ENCODE data around the gene ABCA4.

The ABCA4 gene

GRCh38 chr1:94121411-94121821 lies 468 bp upstream of the ABCA4 start:
- DNase-seq = no peak

- no peak for DNase-seq
Measured at GRCh38 chr1:94120570-94120901, 412 bp downstream of the ABCA4 start.

GRCh38 chr1:94119796-94120569 lies 965 bp downstream of the ABCA4 start:
- no peak for DNase-seq

- DNase-seq = no peak
Measured at GRCh38 chr1:94119306-94119705, 1.6 kb downstream of the ABCA4 start.

GRCh38 chr1:94118471-94118870 lies 2.5 kb downstream of the ABCA4 start:
- no peak for DNase-seq

GRCh38 chr1:94118013-94118412 lies 2.9 kb downstream of the ABCA4 start:
- no peak for DNase-seq

GRCh38 chr1:94117259-94117851 lies 3.6 kb downstream of the ABCA4 start:
- no peak for DNase-seq

- no peak for DNase-seq
Measured at GRCh38 chr1:94115900-94116436, 5.0 kb downstream of the ABCA4 start.

GRCh38 chr1:94115254-94115899 lies 5.6 kb downstream of the ABCA4 start:
- no peak for DNase-seq

- no peak for DNase-seq
Measured at GRCh38 chr1:94113589-94114226, 7.2 kb downstream of the ABCA4 start.

- no peak for DNase-seq
Measured at GRCh38 chr1:94111879-94112278, 9.1 kb downstream of the ABCA4 start.

- DNase-seq = no peak
Measured at GRCh38 chr1:94110946-94111740, 9.8 kb downstream of the ABCA4 start.

- DNase-seq = no peak
Measured at GRCh38 chr1:94110021-94110761, 10.8 kb downstream of the ABCA4 start.

- DNase-seq = no peak
Measured at GRCh38 chr1:94109478-94109877, 11.5 kb downstream of the ABCA4 start.

GRCh38 chr1:94107141-94107540 lies 13.8 kb downstream of the ABCA4 start:
- DNase-seq = no peak

GRCh38 chr1:94106716-94107115 lies 14.2 kb downstream of the ABCA4 start:
- no peak for DNase-seq

GRCh38 chr1:94105957-94106529 lies 14.9 kb downstream of the ABCA4 start:
- no peak for DNase-seq

GRCh38 chr1:94105581-94105952 lies 15.4 kb downstream of the ABCA4 start:
- no peak for DNase-seq

GRCh38 chr1:94104776-94105580 lies 16.0 kb downstream of the ABCA4 start:
- no peak for DNase-seq

GRCh38 chr1:94104127-94104684 lies 16.7 kb downstream of the ABCA4 start:
- no peak for DNase-seq
